CD4-positive, CD25-positive, alpha-beta regulatory T cell (primary cell): ENCODE results near the gene PLEKHG1. TPM values are rescaled to one million over a fixed set of nuclear protein-coding genes. Genes with fewer than 3 reads are reported as not detected.

Source experiments
- ATAC-seq, 2 donors: fragments of 150-1000 bp; cut with Tn5 transposase; one replicate each; pipeline ENCODE4 v1.10.0; 2021; ENCODE audit warnings: low read depth in 2 of 2, moderate number of reproducible peaks in 2 of 2, moderate library complexity in 1 of 2
- DNase-seq, 3 donors: peaks; one replicate each; pipeline versions ENCODE4 v3.0.0 to v3.0.0-alpha.2; 2012 to 2022; ENCODE audit warnings: mixed read lengths in 1 of 3
- H3K27ac ChIP-seq: one replicate; pipeline ENCODE4 v1.7.0; 2013; ENCODE audit warnings: mild to moderate bottlenecking, low read length; ENCODE audit not compliant: insufficient read depth, poor library complexity, severe bottlenecking
- H3K27me3 ChIP-seq: one replicate; pipeline ENCODE4 v1.7.0; 2013; ENCODE audit warnings: low read length; ENCODE audit not compliant: control insufficient read depth, insufficient read depth
- H3K36me3 ChIP-seq: one replicate; pipeline ENCODE4 v1.7.0; 2013; ENCODE audit warnings: mild to moderate bottlenecking, low read length, moderate library complexity; ENCODE audit not compliant: control insufficient read depth, insufficient read depth
- H3K4me1 ChIP-seq: 2 replicates; pipeline ENCODE4 v1.7.0; 2013; ENCODE audit warnings: mild to moderate bottlenecking, low read length; ENCODE audit not compliant: insufficient read depth, control insufficient read depth, poor library complexity, severe bottlenecking
- H3K4me3 ChIP-seq: one replicate; pipeline ENCODE4 v1.7.0; 2013; ENCODE audit warnings: low read depth, mild to moderate bottlenecking, low read length, moderate library complexity
- H3K9me3 ChIP-seq, 2 experiments: 1 replicate in 1 of 2; 2 replicates in 1 of 2; pipeline ENCODE4 v1.7.0; 2013; ENCODE audit warnings: low read length in 2 of 2, mild to moderate bottlenecking in 1 of 2, moderate library complexity in 1 of 2; ENCODE audit not compliant: control insufficient read depth in 2 of 2
- H3K27ac Mint-ChIP-seq, 3 donors: one replicate each; pipeline ENCODE4 v1.8.0; 2020 to 2022; ENCODE audit warnings: mild to moderate bottlenecking in 3 of 3, mixed read lengths in 3 of 3, moderate library complexity in 2 of 3
- H3K27me3 Mint-ChIP-seq: one replicate; pipeline ENCODE4 v1.8.0; 2022; ENCODE audit warnings: mild to moderate bottlenecking, mixed read lengths
- H3K36me3 Mint-ChIP-seq: one replicate; pipeline ENCODE4 v1.8.0; 2020; ENCODE audit warnings: mixed read lengths
- H3K4me1 Mint-ChIP-seq, 4 donors: one replicate each; pipeline ENCODE4 v1.8.0; 2020 to 2022; ENCODE audit warnings: mixed read lengths in 4 of 4, mild to moderate bottlenecking in 1 of 4
- H3K4me3 Mint-ChIP-seq, 4 donors: one replicate each; pipeline ENCODE4 v1.8.0; 2020 to 2022; ENCODE audit warnings: mild to moderate bottlenecking in 4 of 4, mixed read lengths in 4 of 4, moderate library complexity in 3 of 4
- H3K9me3 Mint-ChIP-seq, 7 donors: one replicate each; pipeline ENCODE4 v1.8.0; 2020 to 2022; ENCODE audit warnings: mixed read lengths in 7 of 7, mild to moderate bottlenecking in 3 of 7, moderate library complexity in 2 of 7
- polyA plus RNA-seq, 4 donors: library from polyadenylated mRNA; unstranded; fragments of 300-500 nt; fragmentation: Illumina TruSeq; gene quantifications; one replicate each; pipeline ENCODE4 v1.2.3, GENCODE V29; 2021
- total RNA-seq: library from RNA; stranded (reverse); gene quantifications from one replicate; pipeline ENCODE4 v1.2.3, GENCODE V29; 2022

Gene PLEKHG1
- total and polyA plus RNA-seq, 5 donors from 2014 or later: 1.0 to 29.9 (median 3.2) TPM

- H3K9me3 Mint-ChIP-seq: peaks cover 0 to 2% (median 0%) of the 10 kb centered on the region in 7 donors
- Histone ChIP-seq H3K9me3 (no peaks in the 10 kb centered on the region), H3K27me3 (no peaks in the 10 kb centered on the region), H3K4me3 (no peak overlapping the region), H3K36me3 (no peaks in the 10 kb centered on the region), H3K4me1 (peaks cover 3% of the 10 kb centered on the region), H3K27ac (no peak overlapping the region)
- no peaks in the 10 kb centered on the region for H3K36me3 Mint-ChIP-seq
- no peak overlapping the region for H3K27ac Mint-ChIP-seq
- peaks cover 6% of the 10 kb centered on the region for H3K27me3 Mint-ChIP-seq
- ATAC-seq (no peak), DNase-seq (no peak)
- peaks cover 0 to 14% (median 13%) of the 10 kb centered on the region in 4 donors for H3K4me1 Mint-ChIP-seq
- H3K4me3 Mint-ChIP-seq: no peak overlapping the region
Observed at GRCh38 chr6:150620763-150621162, 21.1 kb downstream of the PLEKHG1 start.

DNA sequence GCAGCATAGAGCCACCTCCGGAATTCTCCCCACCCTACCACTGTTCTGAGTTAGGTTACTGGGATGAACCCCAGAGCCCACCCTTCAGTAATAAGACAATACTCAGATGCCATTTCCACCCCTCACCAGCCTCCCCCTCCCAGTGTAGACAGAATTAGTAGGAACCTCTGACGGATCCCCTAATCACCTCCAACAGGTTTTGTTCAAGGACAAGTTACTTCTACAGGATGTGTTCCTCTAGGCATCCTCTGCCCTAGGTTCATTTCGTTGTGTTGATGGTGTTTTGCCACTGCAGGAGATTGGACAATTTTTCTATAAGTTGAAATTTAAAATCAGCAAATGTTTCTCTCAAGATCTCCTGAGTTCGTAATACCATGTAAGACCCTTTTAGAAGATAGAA lies 22.8 kb downstream of the PLEKHG1 start:
- no peaks in the 10 kb centered on the region for H3K27me3 ChIP-seq
- Mint-ChIP-seq H3K4me3 (no peak overlapping the region), H3K4me1 (peaks cover 0 to 14% (median 13%) of the 10 kb centered on the region in 4 donors), H3K9me3 (peaks cover 0 to 3% (median 0%) of the 10 kb centered on the region in 7 donors), H3K27me3 (peaks cover 6% of the 10 kb centered on the region), H3K36me3 (no peaks in the 10 kb centered on the region), H3K27ac (no peak overlapping the region)
- DNase-seq: no peak
- no peaks in the 10 kb centered on the region for H3K9me3 ChIP-seq
- no peak for ATAC-seq
- no peaks in the 10 kb centered on the region for H3K36me3 ChIP-seq
- no peak overlapping the region for H3K27ac ChIP-seq
- H3K4me1 ChIP-seq: peaks cover 3% of the 10 kb centered on the region
- H3K4me3 ChIP-seq: no peak overlapping the region

GRCh38 chr6:150622941-150623874 lies 23.5 kb downstream of the PLEKHG1 start:
- Histone ChIP-seq H3K9me3 (no peaks in the 10 kb centered on the region), H3K27ac (no peak overlapping the region), H3K27me3 (no peaks in the 10 kb centered on the region), H3K4me3 (no peak overlapping the region), H3K4me1 (peaks cover 3% of the 10 kb centered on the region), H3K36me3 (no peaks in the 10 kb centered on the region)
- Mint-ChIP-seq H3K4me1 (peaks cover 0 to 14% (median 13%) of the 10 kb centered on the region in 4 donors), H3K9me3 (peaks cover 0 to 3% (median 0%) of the 10 kb centered on the region in 7 donors), H3K27me3 (peaks cover 6% of the 10 kb centered on the region), H3K36me3 (no peaks in the 10 kb centered on the region), H3K4me3 (no peak overlapping the region), H3K27ac (no peak overlapping the region)
- ATAC-seq: peak; percentile 67 to 79
- DNase-seq: peak in 1 of 3 donors; percentile 45

DNA sequence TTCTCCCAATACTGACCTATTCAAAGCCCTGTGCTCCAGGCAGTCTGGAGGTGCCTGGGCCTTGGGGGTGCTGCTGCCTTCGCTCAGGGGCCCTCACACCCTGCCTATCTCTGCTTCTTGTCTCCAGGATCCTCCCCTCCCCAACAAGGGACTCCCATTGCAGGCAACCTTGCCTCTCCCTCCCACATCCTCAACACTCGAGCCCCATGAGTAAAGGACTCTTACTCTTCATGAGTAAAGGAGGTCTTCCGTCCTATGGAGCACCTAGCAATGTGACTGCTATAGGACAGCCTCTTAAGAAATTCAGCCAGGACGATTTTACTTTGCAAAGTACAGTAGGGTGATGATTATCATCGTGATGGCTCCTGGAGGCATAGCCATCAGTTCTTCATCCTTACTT lies 24.5 kb downstream of the PLEKHG1 start:
- Mint-ChIP-seq H3K4me1 (peaks cover 0 to 14% (median 12%) of the 10 kb centered on the region in 4 donors), H3K9me3 (peaks cover 0 to 3% (median 0%) of the 10 kb centered on the region in 7 donors), H3K36me3 (no peaks in the 10 kb centered on the region), H3K27me3 (peaks cover 6% of the 10 kb centered on the region), H3K4me3 (no peak overlapping the region), H3K27ac (peak overlapping the region in 1 of 3 donors; percentile 78)
- ATAC-seq: no peak
- Histone ChIP-seq H3K27ac (no peak overlapping the region), H3K36me3 (no peaks in the 10 kb centered on the region), H3K4me1 (peaks cover 3% of the 10 kb centered on the region), H3K4me3 (no peak overlapping the region), H3K9me3 (no peaks in the 10 kb centered on the region), H3K27me3 (no peaks in the 10 kb centered on the region)
- DNase-seq: no peak

DNA sequence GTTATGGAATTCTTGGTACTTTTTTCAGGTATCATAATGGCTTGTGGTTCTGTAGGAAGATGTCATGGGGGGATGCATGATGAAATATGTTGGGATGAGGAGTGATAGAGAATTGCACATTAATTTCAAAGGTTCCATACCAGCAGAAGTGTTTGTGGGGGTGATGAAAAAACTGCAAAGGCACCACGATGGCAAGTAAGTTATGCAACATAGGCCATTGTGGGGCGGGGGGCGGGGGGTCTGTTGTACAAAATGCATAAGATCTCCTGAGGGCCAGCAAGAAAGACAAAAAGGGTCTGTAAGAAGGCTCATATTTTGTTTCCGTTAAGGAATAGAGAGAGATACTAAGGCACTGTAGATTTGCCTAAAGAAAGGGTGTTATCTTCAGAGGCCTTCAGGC lies 26.2 kb downstream of the PLEKHG1 start:
- Mint-ChIP-seq H3K4me1 (peaks cover 0 to 16% (median 10%) of the 10 kb centered on the region in 4 donors), H3K36me3 (no peaks in the 10 kb centered on the region), H3K4me3 (no peak overlapping the region), H3K27me3 (peaks cover 6% of the 10 kb centered on the region), H3K27ac (no peak overlapping the region), H3K9me3 (peaks cover 0 to 3% (median 0%) of the 10 kb centered on the region in 7 donors)
- ATAC-seq (no peak), DNase-seq (no peak)
- no peaks in the 10 kb centered on the region for H3K27me3 ChIP-seq
- H3K27ac ChIP-seq: no peak overlapping the region
- no peaks in the 10 kb centered on the region for H3K36me3 ChIP-seq
- H3K9me3 ChIP-seq: no peaks in the 10 kb centered on the region
- H3K4me1 ChIP-seq: peaks cover 5% of the 10 kb centered on the region
- H3K4me3 ChIP-seq: no peak overlapping the region

GRCh38 chr6:150627154-150627553 lies 27.5 kb downstream of the PLEKHG1 start:
- H3K36me3 Mint-ChIP-seq: no peaks in the 10 kb centered on the region
- Histone ChIP-seq H3K4me3 (no peak overlapping the region), H3K4me1 (peaks cover 16% of the 10 kb centered on the region), H3K27me3 (no peaks in the 10 kb centered on the region), H3K27ac (no peak overlapping the region), H3K36me3 (no peaks in the 10 kb centered on the region), H3K9me3 (no peaks in the 10 kb centered on the region)
- no peak for ATAC-seq
- H3K27ac Mint-ChIP-seq: no peak overlapping the region
- H3K9me3 Mint-ChIP-seq: peaks cover 0 to 2% (median 0%) of the 10 kb centered on the region in 7 donors
- no peak overlapping the region for H3K4me3 Mint-ChIP-seq
- peaks cover 6 to 28% (median 17%) of the 10 kb centered on the region in 4 donors for H3K4me1 Mint-ChIP-seq
- H3K27me3 Mint-ChIP-seq: peaks cover 5% of the 10 kb centered on the region
- DNase-seq: no peak

- no peak for ATAC-seq
- Histone ChIP-seq H3K27me3 (no peaks in the 10 kb centered on the region), H3K36me3 (no peaks in the 10 kb centered on the region), H3K4me3 (no peak overlapping the region), H3K9me3 (no peaks in the 10 kb centered on the region), H3K4me1 (peaks cover 20% of the 10 kb centered on the region), H3K27ac (no peak overlapping the region)
- H3K4me3 Mint-ChIP-seq: no peak overlapping the region
- H3K36me3 Mint-ChIP-seq: no peaks in the 10 kb centered on the region
- H3K4me1 Mint-ChIP-seq: peaks cover 8 to 31% (median 19%) of the 10 kb centered on the region in 4 donors
- no peak for DNase-seq
- H3K27ac Mint-ChIP-seq: no peak overlapping the region
- peaks cover 0 to 2% (median 0%) of the 10 kb centered on the region in 7 donors for H3K9me3 Mint-ChIP-seq
- peaks cover under 1% of the 10 kb centered on the region for H3K27me3 Mint-ChIP-seq
Observed at GRCh38 chr6:150627585-150628025, 27.9 kb downstream of the PLEKHG1 start.
